HG03045 (cell line): ENCODE results near the gene CHAF1B.
A peak's percentile ranks its signal among the peaks of the same experiment; 100 is the strongest.
"Not testable (repeated sequence)": the region's sequence is repeated elsewhere in the genome, so short reads cannot be mapped to it uniquely, and the experiment has no call there.

Source experiments
- ATAC-seq: cut with Tn5 transposase; IDR thresholded peaks from one replicate; pipeline ENCODE4 v1.9.1; 2021; ENCODE audit warnings: mild to moderate bottlenecking, moderate library complexity; ENCODE audit not compliant: unreplicated experiment

CHAF1B gene

GRCh38 chr21:36385233-36386030, at the start of gene CHAF1B:
Gene CHAF1B, plus strand, starts transcription at chr21:36385392. Its CDS starts 745 bp downstream, at chr21:36386137.
- ATAC-seq: peak; percentile 83

- no peak for ATAC-seq
Observed at GRCh38 chr21:36337099-36337509, 48.1 kb upstream of the CHAF1B start.

DNA sequence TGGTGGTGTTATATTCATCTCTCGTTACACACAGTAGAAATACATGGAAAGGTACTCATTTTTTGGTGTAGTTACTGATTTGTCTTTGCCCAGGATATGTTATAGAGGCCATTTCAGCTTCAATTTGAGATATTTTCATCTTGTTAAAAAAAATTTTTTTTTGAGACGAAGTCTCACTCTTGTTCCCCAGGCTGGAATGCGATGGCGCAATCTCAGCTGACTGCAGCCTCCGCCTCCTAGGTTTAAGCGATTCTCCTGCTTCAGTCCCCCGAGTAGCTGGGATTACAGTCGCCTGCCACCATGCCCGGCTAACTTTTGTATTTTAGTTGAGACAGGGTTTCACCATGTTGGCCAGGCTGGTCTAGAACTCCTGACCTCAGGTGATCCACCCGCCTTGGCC, 46.2 kb upstream of the CHAF1B start:
- ATAC-seq: no peak

GRCh38 chr21:36342581-36342980, 42.6 kb upstream of the CHAF1B start:
- not testable (repeated sequence) for ATAC-seq

DNA sequence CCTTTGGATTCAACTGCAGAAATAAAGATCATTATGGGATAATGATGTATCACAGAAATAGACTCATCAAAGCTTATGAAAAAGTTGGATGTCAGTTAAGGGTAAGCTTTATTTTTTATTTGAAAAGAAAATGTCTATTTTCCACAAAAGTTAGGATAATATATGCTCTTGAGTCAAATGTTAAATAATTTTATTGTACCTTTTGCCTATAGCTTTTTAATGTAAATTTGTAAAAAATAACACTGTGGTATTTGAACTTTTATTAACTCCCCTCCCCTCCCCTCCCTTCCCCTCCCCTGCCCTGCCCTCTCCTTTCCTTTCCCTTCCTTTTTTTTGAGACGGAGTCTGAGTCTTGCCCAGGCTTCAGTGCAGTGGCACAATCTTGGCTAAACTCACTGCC, 40.3 kb upstream of the CHAF1B start:
- no peak for ATAC-seq

DNA sequence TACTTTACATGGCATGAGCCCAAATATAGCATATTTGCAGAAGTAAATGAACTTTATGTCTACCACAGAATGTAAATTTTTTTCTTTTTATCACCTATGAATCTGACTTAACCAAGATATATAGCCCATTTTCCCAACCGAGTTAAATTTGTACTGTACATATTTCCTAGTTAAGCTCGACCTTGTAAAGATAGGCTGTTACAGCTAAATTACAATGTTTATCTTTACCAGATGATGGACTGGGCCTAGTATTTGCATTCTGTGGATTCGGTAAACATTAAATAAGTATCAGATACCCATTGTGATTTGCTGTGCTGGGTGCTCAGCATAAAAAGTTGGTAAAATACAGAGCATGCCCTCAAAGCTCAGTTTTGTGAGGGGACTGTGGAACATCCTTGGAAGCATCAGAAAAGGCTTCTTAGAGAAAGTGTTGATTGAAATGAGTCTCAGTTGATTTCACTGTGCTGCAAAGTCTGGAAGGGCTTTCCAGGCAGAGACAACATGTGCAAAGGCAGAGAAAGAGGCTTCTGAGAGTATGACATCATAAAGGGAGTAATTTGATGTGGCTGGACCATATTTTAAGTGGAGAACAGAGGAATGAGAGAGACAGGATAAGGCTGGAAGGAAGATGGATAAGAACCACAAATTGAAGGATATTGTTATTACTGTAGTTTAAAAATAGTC, 37.8 kb upstream of the CHAF1B start:
- no peak for ATAC-seq

- no peak for ATAC-seq
Observed at GRCh38 chr21:36347962-36348328, 37.2 kb upstream of the CHAF1B start.

- no peak for ATAC-seq
Observed at GRCh38 chr21:36349315-36349714, 35.9 kb upstream of the CHAF1B start.

- ATAC-seq: no peak
Observed at GRCh38 chr21:36350282-36350910, 34.8 kb upstream of the CHAF1B start.

DNA sequence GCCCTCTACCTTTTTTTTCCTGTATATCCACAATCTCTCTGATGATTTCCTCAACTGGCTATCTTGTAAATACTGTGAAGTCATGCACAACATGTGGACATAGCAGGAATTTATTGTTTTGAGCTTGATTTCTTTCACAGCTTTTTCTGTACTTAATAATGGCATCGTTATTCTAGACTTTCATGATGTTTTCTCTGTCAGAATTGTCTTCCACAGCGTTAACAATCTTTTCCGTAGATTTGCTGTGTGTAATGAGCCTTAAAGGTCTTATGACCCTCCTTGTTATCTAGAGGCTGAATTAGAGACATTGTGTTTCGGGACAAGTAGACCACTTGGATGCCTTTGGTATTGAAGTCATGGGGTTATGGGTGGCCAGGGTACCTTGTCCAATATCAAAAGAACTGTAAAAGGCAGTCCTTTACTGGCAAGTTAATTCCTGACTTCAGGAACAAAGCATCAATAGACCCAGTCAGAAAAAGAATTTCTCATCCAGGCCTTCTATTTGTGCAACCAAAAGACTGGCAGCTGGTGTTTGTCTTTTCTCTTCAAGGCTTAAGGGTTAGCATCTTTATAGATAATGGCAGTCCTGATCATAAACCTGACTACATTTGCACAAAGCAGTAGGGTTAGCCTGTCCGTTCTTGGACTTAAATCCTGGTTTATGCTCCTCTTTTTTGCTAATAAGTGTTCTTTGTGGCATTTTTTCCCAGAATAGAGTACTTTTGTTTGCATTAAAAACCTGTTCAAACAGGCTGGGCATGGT, 30.1 kb upstream of the CHAF1B start:
- ATAC-seq: no peak

- ATAC-seq: no peak
Observed at GRCh38 chr21:36355868-36356267, 29.3 kb upstream of the CHAF1B start.

GRCh38 chr21:36359185-36359584, 26.0 kb upstream of the CHAF1B start:
- no peak for ATAC-seq

DNA sequence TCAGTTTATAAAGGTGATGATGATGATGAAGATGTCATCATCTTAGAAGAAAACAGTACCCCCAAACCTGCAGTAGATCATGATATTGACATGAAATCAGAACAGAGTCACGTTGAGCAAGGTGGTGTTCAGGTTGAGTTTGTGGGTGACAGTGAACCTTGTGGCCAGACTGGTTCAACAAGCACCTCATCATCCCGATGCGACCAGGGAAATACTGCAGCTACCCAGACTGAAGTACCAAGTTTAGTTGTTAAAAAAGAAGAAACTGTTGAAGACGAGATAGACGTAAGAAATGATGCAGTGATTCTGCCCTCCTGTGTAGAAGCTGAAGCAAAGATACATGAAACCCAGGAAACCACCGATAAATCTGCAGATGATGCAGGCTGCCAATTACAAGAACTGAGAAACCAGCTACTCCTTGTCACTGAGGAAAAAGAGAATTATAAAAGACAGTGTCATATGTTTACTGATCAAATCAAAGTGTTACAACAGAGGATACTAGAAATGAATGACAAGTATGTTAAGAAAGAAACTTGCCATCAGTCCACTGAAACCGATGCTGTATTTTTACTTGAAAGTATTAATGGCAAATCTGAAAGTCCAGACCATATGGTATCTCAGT, 16.0 kb upstream of the CHAF1B start:
- no peak for ATAC-seq

- ATAC-seq: no peak
Observed at GRCh38 chr21:36375994-36376393, 9.2 kb upstream of the CHAF1B start.

DNA sequence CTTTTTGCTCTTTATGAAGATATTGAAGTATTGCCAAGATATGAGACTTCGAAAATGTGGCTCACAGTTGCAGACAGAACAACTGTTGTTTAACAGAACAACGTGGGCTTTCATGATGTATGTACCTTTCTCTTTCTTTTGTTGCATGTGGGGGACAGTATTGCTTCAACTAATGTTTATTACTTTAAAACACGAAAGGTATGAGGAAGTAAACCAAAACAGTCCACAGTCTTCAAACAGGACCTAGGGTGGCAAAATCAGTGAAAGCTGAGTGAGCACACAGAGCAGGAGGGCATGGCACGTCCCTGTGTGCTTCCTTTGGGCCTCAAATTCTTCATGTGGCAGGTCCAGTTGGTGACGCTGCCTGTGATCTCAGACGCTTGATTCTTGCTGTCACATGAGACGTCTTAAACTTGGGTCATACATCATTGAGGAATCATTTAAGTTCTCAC, 7.8 kb upstream of the CHAF1B start:
- no peak for ATAC-seq

DNA sequence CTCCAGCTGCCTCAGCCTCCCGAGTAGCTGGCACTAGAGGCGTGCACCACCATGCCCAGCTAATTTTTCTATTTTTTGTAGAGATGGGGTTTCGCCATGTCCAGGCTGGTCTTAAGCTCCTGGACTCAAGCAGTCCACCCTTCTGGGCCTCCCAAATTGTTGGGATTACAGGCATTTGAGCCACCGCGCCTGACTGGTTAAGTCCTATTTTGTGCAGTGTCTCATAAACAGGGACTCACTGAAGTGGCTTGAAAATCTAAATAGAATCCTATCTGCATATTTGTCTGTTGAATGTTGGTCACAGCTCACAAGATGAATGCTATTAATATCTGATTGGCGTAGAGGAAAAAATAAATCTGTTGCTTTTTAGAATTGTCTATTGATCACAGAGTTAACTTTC, 5.9 kb upstream of the CHAF1B start:
- ATAC-seq: no peak

DNA sequence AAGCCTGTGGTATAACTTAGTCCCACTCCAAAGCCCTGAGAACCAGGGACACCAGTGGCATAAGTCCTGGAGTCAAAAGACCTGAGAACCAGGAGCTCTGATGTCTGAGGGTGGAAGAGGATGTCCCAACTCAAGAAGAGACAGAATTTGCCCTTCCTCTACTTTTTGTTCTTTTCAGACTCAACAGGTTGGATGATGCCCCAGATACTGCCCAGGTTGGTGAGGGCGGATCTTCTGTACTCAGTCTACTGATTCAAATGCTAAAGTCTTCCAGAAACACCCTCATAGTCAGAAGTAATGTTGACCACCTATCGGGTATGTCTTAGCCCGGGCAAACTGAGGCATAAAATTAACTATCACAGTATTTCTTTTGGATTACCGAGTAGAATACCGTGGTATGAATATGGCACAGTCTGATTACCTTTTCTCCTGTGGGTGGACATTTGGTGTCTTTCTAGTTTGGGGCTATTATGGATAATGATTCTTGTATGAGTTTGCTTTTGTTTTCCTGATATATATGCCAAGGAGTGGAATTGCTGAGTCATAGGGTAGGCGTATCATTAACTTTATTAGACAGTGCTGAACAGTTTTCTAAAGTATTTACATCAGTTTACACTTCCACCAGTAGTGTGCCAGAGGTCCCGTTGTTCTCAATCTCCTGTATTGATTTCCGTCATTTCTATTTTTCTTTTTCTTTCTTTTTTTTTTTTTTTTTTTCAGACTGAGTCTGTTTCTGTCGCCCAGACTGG, 3.2 kb upstream of the CHAF1B start:
- ATAC-seq: no peak

DNA sequence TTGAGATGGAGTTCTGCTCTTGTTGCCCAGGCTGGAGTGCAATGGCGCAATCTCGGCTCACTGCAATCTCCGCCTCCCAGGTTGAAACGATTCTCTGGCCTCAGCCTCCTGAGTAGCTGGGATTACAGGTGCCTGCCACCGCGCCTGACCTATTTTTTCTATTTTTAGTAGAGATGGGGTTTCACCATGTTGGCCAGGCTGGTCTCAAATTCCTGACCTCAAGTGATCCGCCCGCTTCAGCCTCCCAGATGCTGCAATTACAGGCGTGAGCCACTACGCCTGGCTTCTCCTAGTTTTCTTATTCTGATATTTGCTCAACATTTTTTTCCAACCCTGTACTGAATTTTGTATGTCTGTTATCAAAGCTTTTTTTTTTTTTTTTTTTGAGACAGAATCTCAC, 2.5 kb upstream of the CHAF1B start:
- not testable (repeated sequence) for ATAC-seq

- ATAC-seq: no peak
Observed at GRCh38 chr21:36384885-36385232, 333 bp upstream of the CHAF1B start.

GRCh38 chr21:36386031-36386642, 945 bp downstream of the CHAF1B start:
- no peak for ATAC-seq
